Eye (tissue), 1 donor: ENCODE results near the gene SSU72.
"Not testable (repeated sequence)": the region's sequence is repeated elsewhere in the genome, so short reads cannot be mapped to it uniquely, and the experiment has no call there.

Experiments used
- DNase-seq: peaks from one replicate; pipeline ENCODE4 v3.0.0-alpha.2; 2015

The SSU72 gene

DNA sequence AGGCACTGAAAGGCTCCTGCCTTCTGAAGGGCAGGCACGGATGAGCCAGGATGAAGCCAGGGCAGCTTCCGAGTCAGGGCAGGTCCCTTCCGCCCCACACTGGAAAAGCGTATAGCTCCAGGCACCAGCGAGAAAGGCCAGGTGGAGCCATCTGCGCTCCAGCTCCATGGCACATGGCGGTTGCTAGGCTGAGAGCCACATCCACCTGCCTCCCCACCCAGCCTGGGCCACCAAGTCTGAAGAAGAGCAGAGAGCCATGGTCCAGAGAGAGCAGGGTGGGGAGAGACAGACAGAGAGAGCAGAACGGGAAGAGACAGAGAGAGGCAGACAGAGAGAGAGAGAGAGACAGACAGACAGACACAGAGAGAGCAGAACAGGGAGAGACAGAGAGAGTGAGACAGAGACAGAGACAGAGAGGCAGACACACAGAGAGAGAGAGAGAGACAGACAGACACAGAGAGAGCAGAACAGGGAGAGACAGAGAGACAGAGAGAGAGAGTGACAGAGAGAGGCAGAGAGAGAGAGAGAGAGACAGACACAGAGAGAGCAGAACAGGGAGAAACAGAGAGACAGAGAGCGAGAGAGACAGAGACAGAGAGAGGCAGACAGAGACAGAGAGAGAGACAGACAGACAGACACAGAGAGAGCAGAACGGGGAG is 20.1 kb upstream of the SSU72 start:
- no peak for DNase-seq

DNA sequence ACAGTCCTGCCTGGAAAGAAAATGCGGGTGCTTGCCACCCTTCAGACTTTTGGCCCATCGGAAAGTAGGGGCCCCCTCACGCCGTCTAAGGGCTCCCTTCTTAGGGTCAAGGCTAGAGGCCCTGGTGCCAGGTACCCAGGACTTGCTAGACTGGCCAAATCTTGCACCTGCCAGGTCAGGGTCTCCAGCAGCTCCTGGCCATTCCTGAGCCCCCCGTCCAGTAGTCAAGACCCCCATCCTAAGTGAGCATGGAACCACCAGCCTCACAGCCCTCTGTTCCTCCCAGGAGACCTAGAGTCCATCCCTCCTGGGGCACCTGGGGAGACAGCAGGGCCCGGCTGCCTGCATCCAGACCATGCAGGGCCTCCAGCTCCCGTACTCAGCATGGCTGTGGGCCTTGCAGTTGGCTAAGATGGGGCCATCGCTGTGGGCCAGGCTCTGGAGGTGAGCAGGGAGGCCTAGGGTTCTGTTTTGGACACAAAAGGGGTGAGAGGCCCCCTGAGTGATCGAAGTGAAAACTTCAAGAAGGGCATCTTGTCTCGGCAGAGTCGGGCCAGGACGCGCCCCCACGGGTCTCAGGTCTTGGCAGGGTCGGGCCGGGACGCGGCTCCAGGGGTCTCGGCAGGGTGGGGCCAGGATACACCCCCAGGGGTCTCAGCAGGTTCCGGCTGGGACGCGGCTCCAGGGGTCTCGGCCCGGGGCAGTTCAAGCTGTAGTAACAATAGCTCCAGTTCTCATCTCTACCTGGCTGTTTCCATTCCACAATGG is 19.4 kb upstream of the SSU72 start:
- no peak for DNase-seq

- no peak for DNase-seq
Measured at GRCh38 chr1:1591452-1591851, 16.8 kb upstream of the SSU72 start.

DNA sequence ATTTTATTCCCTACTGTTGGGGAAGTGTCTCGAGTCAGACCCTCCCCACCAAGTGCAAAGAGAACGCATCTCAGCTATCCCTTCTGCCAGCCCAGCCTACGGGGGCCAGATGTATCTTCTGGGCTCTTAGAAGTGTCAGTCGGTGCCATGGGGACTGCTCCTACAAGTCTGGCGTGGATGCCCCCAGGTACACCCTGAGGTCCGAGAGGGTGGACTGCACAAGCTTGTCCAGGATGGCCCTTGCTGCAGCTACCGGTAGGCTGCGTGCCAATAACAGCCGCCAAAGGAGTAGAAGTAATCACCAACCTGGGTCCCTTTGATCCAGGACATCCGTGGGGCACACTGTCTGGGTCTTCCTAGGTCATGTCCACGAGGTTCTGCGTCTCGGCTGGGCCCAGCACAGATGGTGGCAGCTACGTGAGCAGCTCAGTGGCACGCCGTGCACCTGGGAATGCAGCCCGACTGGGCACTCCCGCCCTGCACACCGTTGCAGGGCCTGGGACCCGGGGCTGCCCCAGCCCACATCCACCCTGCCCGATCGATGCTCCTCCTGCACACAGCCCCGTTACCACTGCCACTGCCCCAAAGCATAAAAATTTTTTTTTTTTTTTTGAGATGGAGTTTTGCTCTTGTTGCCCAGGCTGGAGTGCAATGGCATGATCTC is 8.8 kb upstream of the SSU72 start:
- no peak for DNase-seq

DNA sequence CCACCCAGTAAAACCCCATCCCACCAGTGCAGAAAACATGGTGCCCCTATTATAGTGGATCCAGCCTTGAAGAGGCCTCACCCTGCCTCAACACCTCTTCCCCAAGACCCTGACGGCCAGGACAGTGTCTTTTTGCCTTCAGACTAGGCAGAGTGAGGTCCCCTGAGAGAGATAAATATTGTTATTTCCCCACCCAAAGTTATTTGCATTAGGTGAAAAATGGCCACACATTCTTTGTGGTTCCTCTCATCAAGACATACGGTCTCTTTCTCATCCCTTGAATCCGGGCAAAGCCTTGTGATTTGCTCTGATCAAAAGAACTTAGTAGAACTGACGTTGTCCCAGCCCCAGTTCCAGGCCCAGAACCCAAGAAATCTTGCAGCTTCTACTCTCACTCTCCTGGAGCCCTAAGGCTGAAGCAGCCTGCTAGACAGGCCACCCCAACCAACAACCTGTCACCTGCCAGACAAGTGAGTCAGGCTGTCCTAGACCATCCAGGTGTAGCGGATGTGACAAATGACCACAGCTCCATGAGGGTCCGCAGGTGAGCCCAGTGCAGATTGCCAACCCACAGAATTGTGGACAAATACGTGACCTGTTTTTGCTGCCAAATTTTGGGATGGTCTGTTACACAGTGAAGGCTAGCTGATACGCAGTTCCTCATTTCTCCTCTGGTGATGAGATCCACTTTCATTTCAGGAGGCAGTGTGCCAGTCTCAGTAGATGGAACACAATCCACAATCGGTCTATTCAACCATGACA is 8.1 kb upstream of the SSU72 start:
- no peak for DNase-seq

GRCh38 chr1:1578371-1578940 is 3.8 kb upstream of the SSU72 start:
- DNase-seq, result no peak

GRCh38 chr1:1577367-1578011 is 2.8 kb upstream of the SSU72 start:
- DNase-seq, result no peak

DNA sequence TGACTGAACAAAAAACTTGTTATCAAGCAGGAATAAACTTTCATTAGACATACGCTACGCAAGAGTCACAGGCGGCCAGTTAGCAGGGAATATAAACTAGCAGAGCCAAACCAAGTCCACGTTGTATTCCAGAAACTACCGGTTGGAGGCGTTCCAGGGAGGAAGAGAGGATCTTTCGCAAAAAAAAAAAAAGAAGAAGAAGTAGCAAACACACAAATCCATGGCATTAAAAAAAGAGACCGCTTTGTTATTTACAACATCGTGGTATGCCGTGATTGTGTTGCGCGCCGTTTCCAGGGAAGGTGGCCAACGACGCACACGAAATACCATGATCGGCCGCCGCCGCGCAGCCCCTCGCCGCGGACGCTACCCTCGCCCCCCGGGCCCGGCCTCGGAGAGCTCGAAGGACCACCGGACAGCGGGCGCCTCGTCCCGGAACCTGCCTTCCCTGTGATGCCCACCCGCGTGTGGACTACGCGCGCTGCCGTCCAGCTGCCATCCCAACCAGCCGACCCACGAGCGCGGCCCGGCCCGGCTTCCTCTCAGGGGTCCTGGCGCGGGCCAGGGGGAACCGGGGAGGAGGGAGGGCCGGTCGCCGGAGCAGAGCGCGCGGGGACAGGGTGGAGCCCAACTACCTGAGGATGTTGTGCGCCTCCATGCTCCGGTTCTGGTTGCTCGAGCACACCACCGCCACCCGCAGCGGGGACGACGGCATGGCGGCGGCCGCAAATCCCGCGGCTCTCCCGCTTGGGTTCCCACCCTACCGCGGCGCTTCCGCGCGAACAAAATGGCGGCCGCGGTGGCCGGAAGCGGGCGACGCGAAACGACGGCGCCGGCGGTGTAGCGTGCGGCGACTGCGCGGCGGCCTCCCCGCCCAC is 581 bp downstream of the SSU72 start:
- DNase-seq, result peak; percentile 82

DNA sequence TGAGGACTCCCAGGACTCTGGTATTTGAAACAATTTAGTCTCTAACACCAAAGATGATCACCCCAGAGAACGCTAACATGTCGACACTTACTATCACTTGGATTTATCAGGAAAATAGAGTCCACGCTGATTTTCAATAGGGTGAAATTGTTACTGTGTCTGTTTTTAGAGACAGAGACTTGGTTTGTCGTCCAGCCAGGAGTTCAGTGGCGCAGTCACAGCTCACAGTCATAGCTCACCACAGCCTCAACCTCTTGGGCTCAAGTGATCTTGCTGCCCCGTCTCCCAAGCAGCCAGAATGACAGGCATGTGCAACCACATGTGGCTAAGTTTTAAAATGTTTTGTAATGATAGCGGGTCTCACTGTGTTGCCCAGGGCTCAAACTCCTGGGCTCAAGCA is 5.3 kb downstream of the SSU72 start:
- no peak for DNase-seq

- no peak for DNase-seq
Measured at GRCh38 chr1:1567891-1568291, 6.8 kb downstream of the SSU72 start.

DNA sequence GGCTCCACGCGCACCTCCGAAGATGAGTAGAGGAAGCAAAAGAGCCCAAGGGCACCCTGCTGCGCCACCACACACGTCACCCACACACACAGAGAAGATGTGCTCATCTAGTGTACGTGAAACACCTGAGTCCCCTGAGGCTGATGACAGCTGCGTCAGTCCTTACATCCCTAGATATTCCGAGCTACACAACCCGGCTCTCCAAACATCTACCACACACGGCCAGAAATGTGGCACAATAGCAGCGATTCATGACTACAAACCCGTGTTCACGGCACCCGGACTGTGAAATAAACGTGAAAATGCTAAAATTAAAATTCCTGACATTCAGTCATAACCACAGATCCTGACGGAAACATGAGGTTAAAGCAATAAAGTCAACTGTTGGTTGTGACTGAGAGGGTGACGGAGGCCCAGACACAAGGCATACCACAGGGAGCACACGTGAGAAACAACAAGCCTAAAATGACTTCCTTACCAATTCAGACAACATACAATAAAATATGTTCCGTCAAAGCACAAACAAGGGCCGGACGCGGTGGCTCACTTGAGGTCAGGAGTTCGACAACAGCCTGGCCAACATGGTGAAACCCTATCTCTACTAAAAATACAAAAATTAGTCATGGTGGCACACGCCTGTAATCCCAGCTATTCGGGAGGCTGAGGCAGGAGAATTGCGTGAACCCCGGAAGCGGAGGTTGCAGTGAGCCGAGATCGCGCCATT is 7.3 kb downstream of the SSU72 start:
- DNase-seq, result no peak

- no peak for DNase-seq
Measured at GRCh38 chr1:1565340-1565739, 9.3 kb downstream of the SSU72 start.

DNA sequence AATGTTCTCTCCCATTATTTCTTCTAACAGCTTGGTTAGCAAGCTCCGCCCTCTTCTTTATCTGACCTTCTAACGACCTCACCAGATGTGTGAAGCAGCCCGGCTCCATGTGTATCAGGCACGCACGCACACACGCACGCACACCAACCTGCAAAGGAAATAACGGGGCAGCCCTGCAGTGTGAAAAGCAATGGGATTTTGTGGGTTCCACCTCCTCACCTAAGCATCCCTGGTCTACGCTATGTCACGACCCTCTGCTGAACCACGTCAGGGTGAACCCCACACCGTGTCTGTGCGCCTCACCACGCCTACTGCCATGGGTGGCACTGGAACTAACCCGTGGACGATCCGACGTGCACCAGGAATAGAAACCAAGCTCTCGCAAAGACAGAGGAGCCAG is 10.4 kb downstream of the SSU72 start:
- no peak for DNase-seq

GRCh38 chr1:1563688-1564087 is 11.0 kb downstream of the SSU72 start:
- no peak for DNase-seq

DNA sequence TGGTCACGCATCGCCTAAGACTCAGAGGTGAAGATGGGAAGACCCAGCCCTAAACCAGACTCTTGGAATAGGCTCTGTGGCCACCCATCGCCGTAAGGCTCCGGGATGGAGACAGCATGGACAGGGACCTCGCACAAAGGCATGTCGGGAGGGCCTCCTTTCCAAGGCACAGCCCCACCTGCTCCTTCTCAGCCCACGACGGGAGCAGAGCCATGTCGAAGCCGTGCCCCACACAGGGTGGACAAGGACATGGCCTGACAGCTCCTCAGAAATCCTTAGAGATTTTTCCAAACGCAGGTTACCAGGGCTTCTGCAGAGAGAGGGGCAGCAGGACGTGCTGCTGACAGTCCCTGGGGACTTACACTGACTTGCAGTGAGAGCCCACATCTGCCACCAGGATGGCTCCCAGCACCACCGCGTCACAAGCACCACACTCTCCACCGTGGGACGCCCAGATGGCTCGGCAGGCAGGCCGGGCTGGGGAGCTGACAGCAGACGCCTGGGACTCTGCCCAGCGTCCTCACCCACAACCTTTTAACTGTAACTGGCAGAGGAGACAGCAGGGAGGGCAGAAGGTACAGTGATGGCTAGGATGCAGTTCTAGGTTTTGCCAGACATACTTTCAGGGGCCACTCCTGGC is 12.0 kb downstream of the SSU72 start:
- DNase-seq, result no peak

GRCh38 chr1:1561801-1562470 is 12.7 kb downstream of the SSU72 start:
- DNase-seq, result no peak

GRCh38 chr1:1560178-1560577 is 14.5 kb downstream of the SSU72 start:
- DNase-seq, result no peak

GRCh38 chr1:1559066-1559465 is 15.6 kb downstream of the SSU72 start:
- no peak for DNase-seq

DNA sequence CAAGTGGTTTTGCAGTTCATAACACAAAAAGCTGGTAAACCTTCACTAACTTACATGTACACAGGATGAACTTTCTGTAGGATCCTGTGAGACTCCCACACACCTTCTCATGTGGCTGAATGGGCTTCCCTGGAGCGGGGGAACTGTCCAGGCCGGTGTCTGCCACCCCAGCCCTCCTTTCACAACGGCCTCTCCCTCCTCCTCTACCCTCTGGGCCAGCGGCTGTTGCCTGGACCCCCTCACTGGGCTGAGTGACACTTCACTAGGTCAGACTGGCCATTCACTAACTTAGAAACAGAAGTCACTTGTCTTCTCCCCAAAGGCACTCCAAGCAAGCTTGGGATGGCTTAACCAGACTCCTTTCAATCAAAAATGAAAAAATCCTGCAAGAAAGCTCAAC is 16.1 kb downstream of the SSU72 start:
- DNase-seq, result no peak

- DNase-seq, result not testable (repeated sequence)
Measured at GRCh38 chr1:1557688-1558087, 17.0 kb downstream of the SSU72 start.
